Upper lobe of left lung (tissue), 6 donors: Measurements from ENCODE around the gene PREX1. TPM values are rescaled to one million over a fixed set of nuclear protein-coding genes. Genes with fewer than 3 reads are reported as not detected.

Experiments
- ATAC-seq, 2 donors: fragments of 200-7000 bp; cut with Tn5 transposase; one replicate each; pipeline ENCODE4 v1.9.1; 2022; ENCODE audit warnings: mild to moderate bottlenecking in 2 of 2, moderate library complexity in 2 of 2; ENCODE audit not compliant: low FRiP score in 2 of 2
- DNase-seq, 2 donors: peaks; one replicate each; pipeline ENCODE4 v3.0.0-alpha.2; 2019 to 2020
- H3K27ac ChIP-seq, 4 donors: fragments of 200-600 bp; sonication (generic); one replicate each; pipeline ENCODE4 v1.5.1; 2016 to 2019
- H3K27me3 ChIP-seq, 4 donors: fragments of 200-600 bp; sonication (generic); one replicate each; pipeline ENCODE4 v1.5.1; 2017 to 2019
- H3K36me3 ChIP-seq, 4 donors: fragments of 200-600 bp; sonication (generic); one replicate each; pipeline ENCODE4 v1.5.1; 2016 to 2019
- H3K4me1 ChIP-seq, 4 donors: fragments of 200-600 bp; sonication (generic); one replicate each; pipeline ENCODE4 v1.5.1; 2018 to 2019
- H3K4me3 ChIP-seq, 4 donors: fragments of 200-600 bp; sonication (generic); one replicate each; pipeline ENCODE4 v1.5.1; 2017 to 2019; ENCODE audit warnings: mild to moderate bottlenecking in 2 of 4, moderate library complexity in 1 of 4
- H3K9me3 ChIP-seq, 4 donors: fragments of 200-600 bp; sonication (generic); one replicate each; pipeline ENCODE4 v1.5.1; 2018 to 2019
- CTCF ChIP-seq, 6 experiments: fragments of 450-650 bp in 4 of 6; fragments of 200-600 bp in 2 of 6; sonication (generic) in 2 of 6; IDR thresholded peaks; one replicate each; pipeline ENCODE4 v1.5.1; 2016 to 2019; ENCODE audit warnings: antibody characterized with exemption in 6 of 6
- EP300 ChIP-seq, 4 donors: sonication (generic); formaldehyde crosslinking; IDR thresholded peaks; one replicate each; pipeline ENCODE4 v1.5.1; 2017; ENCODE audit warnings: antibody characterized with exemption in 4 of 4, control low read depth in 2 of 4
- POLR2A ChIP-seq, 4 donors: fragments of 450-650 bp; IDR thresholded peaks; one replicate each; pipeline ENCODE4 v1.5.1; 2016 to 2017; ENCODE audit warnings: antibody characterized with exemption in 4 of 4, mild to moderate bottlenecking in 2 of 4
- POLR2AphosphoS5 ChIP-seq, 2 donors: sonication (generic); formaldehyde crosslinking; IDR thresholded peaks; one replicate each; pipeline ENCODE4 v1.5.1; 2017; ENCODE audit warnings: antibody characterized with exemption in 2 of 2
- WGBS, 2 donors: methylation state at CpG; one replicate each; pipeline ENCODE4 v1.1.5; 2017 to 2018; 5-methylcytosine and 5-hydroxymethylcytosine counted together
- total RNA-seq, 6 donors: library from RNA; depleted of rRNA in 4 of 6; stranded (reverse); fragments of >200 nt in 4 of 6; gene quantifications; one replicate each; pipeline versions ENCODE4 v1.1.0 to v1.2.1, GENCODE V29; 2016 to 2021
- donor health status: DM: no; HTN: no; CAD: no; lungs with moderate emphysema.
- donor health status: DM: no; HTN: yes; CAD: no; lungs with severe emphysema.

The PREX1 gene
- total RNA-seq, 6 donors from 2014 or later: 42.8 to 177 (median 74.6) TPM

GRCh38 chr20:48697845-48698491, 129.8 kb downstream of the PREX1 start:
- peaks cover 13 to 27% (median 15%) of the 10 kb centered on the region in 4 donors for H3K4me1 ChIP-seq
- ATAC-seq (peak; percentile 28 to 90), DNase-seq (peak in 1 of 2 donors; percentile 90)
- peak overlapping the region; percentile 13 to 70 (median 44) for H3K27ac ChIP-seq
- H3K9me3 ChIP-seq: no peaks in the 10 kb centered on the region
- peaks cover 0 to 51% (median 19%) of the 10 kb centered on the region in 4 donors for H3K36me3 ChIP-seq
- no peaks in the 10 kb centered on the region for H3K27me3 ChIP-seq
- TF ChIP-seq POLR2A (IDR thresholded peaks at IDR 0.05) (no peak), POLR2AphosphoS5 (IDR thresholded peaks at IDR 0.05) (peak; percentile 26 to 52), EP300 (IDR thresholded peaks at IDR 0.05) (peak in 1 of 4 donors; percentile 57)
- no peak overlapping the region for H3K4me3 ChIP-seq
- WGBS, 2 donors: 46 to 72% methylated on average over 5 to 8 of the region's 8 CpGs

- Histone ChIP-seq H3K36me3 (peaks cover 0 to 50% (median 17%) of the 10 kb centered on the region in 4 donors), H3K27ac (no peak overlapping the region), H3K4me1 (peaks cover 13 to 26% (median 14%) of the 10 kb centered on the region in 4 donors), H3K27me3 (no peaks in the 10 kb centered on the region), H3K4me3 (no peak overlapping the region), H3K9me3 (no peaks in the 10 kb centered on the region)
- DNase-seq (no peak), ATAC-seq (no peak)
- WGBS, 2 donors: 94 to 95% methylated on average over 4 of the region's 4 CpGs
- TF ChIP-seq POLR2A (IDR thresholded peaks at IDR 0.05) (no peak), POLR2AphosphoS5 (IDR thresholded peaks at IDR 0.05) (no peak), CTCF (IDR thresholded peaks at IDR 0.05) (no peak), EP300 (IDR thresholded peaks at IDR 0.05) (no peak)
Measured at GRCh38 chr20:48696671-48697070, 131.1 kb downstream of the PREX1 start.

- ATAC-seq (no peak), DNase-seq (no peak)
- H3K9me3 ChIP-seq: no peaks in the 10 kb centered on the region
- no peak overlapping the region for H3K27ac ChIP-seq
- H3K36me3 ChIP-seq: peaks cover 0 to 49% (median 20%) of the 10 kb centered on the region in 4 donors
- no peak for TF ChIP-seq CTCF (IDR thresholded peaks at IDR 0.05)
- no peak for TF ChIP-seq EP300 (IDR thresholded peaks at IDR 0.05)
- no peak for TF ChIP-seq POLR2AphosphoS5 (IDR thresholded peaks at IDR 0.05)
- TF ChIP-seq POLR2A (IDR thresholded peaks at IDR 0.05): no peak
- peaks cover 18 to 35% (median 21%) of the 10 kb centered on the region in 4 donors for H3K4me1 ChIP-seq
- H3K27me3 ChIP-seq: no peaks in the 10 kb centered on the region
- H3K4me3 ChIP-seq: no peak overlapping the region
Measured at GRCh38 chr20:48695738-48696137, 132.1 kb downstream of the PREX1 start.

GRCh38 chr20:48695255-48695654, 132.5 kb downstream of the PREX1 start:
- no peak overlapping the region for H3K4me3 ChIP-seq
- peaks cover 0 to 48% (median 23%) of the 10 kb centered on the region in 4 donors for H3K36me3 ChIP-seq
- DNase-seq (no peak), ATAC-seq (no peak)
- H3K4me1 ChIP-seq: peaks cover 19 to 40% (median 23%) of the 10 kb centered on the region in 4 donors
- no peaks in the 10 kb centered on the region for H3K27me3 ChIP-seq
- H3K9me3 ChIP-seq: no peaks in the 10 kb centered on the region
- H3K27ac ChIP-seq: no peak overlapping the region
- WGBS, 2 donors: 54 to 75% methylated on average over 2 of the region's 2 CpGs
- TF ChIP-seq POLR2AphosphoS5 (IDR thresholded peaks at IDR 0.05): no peak
- TF ChIP-seq CTCF (IDR thresholded peaks at IDR 0.05): no peak
- TF ChIP-seq EP300 (IDR thresholded peaks at IDR 0.05): no peak
- TF ChIP-seq POLR2A (IDR thresholded peaks at IDR 0.05): no peak

- no peak for ATAC-seq
- Histone ChIP-seq H3K27ac (no peak overlapping the region), H3K4me1 (peaks cover 19 to 45% (median 23%) of the 10 kb centered on the region in 4 donors), H3K27me3 (no peaks in the 10 kb centered on the region), H3K4me3 (no peak overlapping the region), H3K9me3 (no peaks in the 10 kb centered on the region), H3K36me3 (peaks cover 0 to 45% (median 23%) of the 10 kb centered on the region in 4 donors)
- TF ChIP-seq POLR2A (IDR thresholded peaks at IDR 0.05) (no peak), POLR2AphosphoS5 (IDR thresholded peaks at IDR 0.05) (no peak)
- 91 to 93% methylated on average over 7 of the region's 7 CpGs for WGBS, 2 donors
- no peak for DNase-seq
Measured at GRCh38 chr20:48694381-48694865, 133.4 kb downstream of the PREX1 start.
